Neural progenitor cell (in vitro differentiated cells): ENCODE results near the gene DEFB132. TPM values are rescaled to one million over a fixed set of nuclear protein-coding genes. Genes with fewer than 3 reads are reported as not detected.

Experiments used
- DNase-seq: peaks from one replicate; pipeline ENCODE4 v3.0.0-alpha.2; 2016; ENCODE audit warnings: low spot score
- H2AFZ ChIP-seq: fragments of 200-600 bp; sonication (generic); replicated peaks from 2 replicates; pipeline ENCODE4 v1.6.1; 2016; ENCODE audit warnings: antibody characterized with exemption
- H3F3A ChIP-seq: fragments of 200-600 bp; sonication (generic); 2 replicates; pipeline ENCODE4 v1.6.1; 2016; ENCODE audit warnings: antibody characterized with exemption, low read depth
- H3K27ac ChIP-seq: fragments of 200-600 bp; sonication (generic); 2 replicates; pipeline ENCODE4 v1.5.1; 2016; ENCODE audit warnings: mild to moderate bottlenecking
- H3K27me3 ChIP-seq: fragments of 200-600 bp; sonication (generic); 2 replicates; pipeline ENCODE4 v1.6.1; 2016; ENCODE audit warnings: mild to moderate bottlenecking, moderate library complexity
- H3K36me3 ChIP-seq: fragments of 200-600 bp; sonication (generic); 2 replicates; pipeline ENCODE4 v1.5.1; 2016
- H3K4me1 ChIP-seq: fragments of 200-600 bp; sonication (generic); 2 replicates; pipeline ENCODE4 v1.6.1; 2016; ENCODE audit warnings: mixed run types
- H3K4me2 ChIP-seq: fragments of 200-600 bp; sonication (generic); 2 replicates; pipeline ENCODE4 v1.6.1; 2016
- H3K4me3 ChIP-seq: fragments of 200-600 bp; sonication (generic); 2 replicates; pipeline ENCODE4 v1.5.1; 2016
- H3K79me2 ChIP-seq: fragments of 200-600 bp; sonication (generic); 2 replicates; pipeline ENCODE4 v1.6.1; 2016; ENCODE audit warnings: low read depth
- H3K9ac ChIP-seq: fragments of 200-600 bp; sonication (generic); 2 replicates; pipeline ENCODE4 v1.6.1; 2016
- H3K9me3 ChIP-seq: fragments of 200-600 bp; sonication (generic); 2 replicates; pipeline ENCODE4 v1.5.1; 2016; ENCODE audit warnings: low read depth
- H4K20me1 ChIP-seq: fragments of 200-600 bp; sonication (generic); 2 replicates; pipeline ENCODE4 v1.6.1; 2016; ENCODE audit warnings: low read depth
- H3K27ac Mint-ChIP-seq: 3 replicates; pipeline ENCODE4 v1.8.0; 2021; ENCODE audit warnings: mixed read lengths
- H3K27me3 Mint-ChIP-seq: 2 replicates; pipeline ENCODE4 v1.8.0; 2022; ENCODE audit warnings: low read depth, mild to moderate bottlenecking, inconsistent platforms, moderate library complexity, mixed read lengths; ENCODE audit not compliant: insufficient read depth
- H3K36me3 Mint-ChIP-seq: 3 replicates; pipeline ENCODE4 v1.8.0; 2021; ENCODE audit warnings: mixed read lengths
- H3K4me1 Mint-ChIP-seq: 3 replicates; pipeline ENCODE4 v1.8.0; 2021; ENCODE audit warnings: mixed read lengths
- H3K4me3 Mint-ChIP-seq: 3 replicates; pipeline ENCODE4 v1.8.0; 2021; ENCODE audit warnings: mild to moderate bottlenecking, moderate library complexity, mixed read lengths
- H3K9me3 Mint-ChIP-seq: 3 replicates; pipeline ENCODE4 v1.8.0; 2020; ENCODE audit warnings: mixed read lengths
- CTCF ChIP-seq: fragments of 200-600 bp; sonication (generic); IDR thresholded peaks from 2 replicates; pipeline ENCODE4 v1.5.1; 2017; ENCODE audit warnings: antibody characterized with exemption, mild to moderate bottlenecking
- EZH2 ChIP-seq: fragments of 200-600 bp; sonication (generic); IDR thresholded peaks from 2 replicates; pipeline ENCODE4 v1.6.1; 2017; ENCODE audit warnings: antibody characterized with exemption, mild to moderate bottlenecking, moderate library complexity
- EZH2phosphoT487 ChIP-seq: fragments of 200-600 bp; sonication (generic); IDR thresholded peaks from 2 replicates; pipeline ENCODE4 v1.6.1; 2017; ENCODE audit warnings: antibody characterized with exemption
- total RNA-seq: library from RNA; depleted of rRNA; stranded (reverse); fragments of >200 nt; gene quantifications from 2 replicates; pipeline ENCODE4 v1.2.3, GENCODE V29; 2015; ENCODE audit warnings: low replicate concordance

The DEFB132 gene
- total RNA-seq, result not detected in 2 replicates

- Histone ChIP-seq H4K20me1 (no peaks in the 10 kb centered on the region), H3K4me3 (no peak within 1 kb of the TSS), H3K4me1 (no peaks in the 10 kb centered on the region), H3F3A (no peaks in the 10 kb centered on the region), H2AFZ (no peak within 1 kb of the TSS), H3K9ac (no peak within 1 kb of the TSS), H3K27me3 (peaks cover 96% of the 10 kb centered on the region), H3K27ac (no peak within 1 kb of the TSS), H3K79me2 (no peaks in the 10 kb centered on the region), H3K9me3 (no peaks in the 10 kb centered on the region), H3K36me3 (no peaks in the 10 kb centered on the region), H3K4me2 (no peak within 1 kb of the TSS)
- Mint-ChIP-seq H3K27ac (no peak within 1 kb of the TSS), H3K4me1 (peaks cover 2% of the 10 kb centered on the region), H3K4me3 (no peak within 1 kb of the TSS), H3K36me3 (no peaks in the 10 kb centered on the region), H3K27me3 (peaks cover 5% of the 10 kb centered on the region), H3K9me3 (no peaks in the 10 kb centered on the region)
- TF ChIP-seq EZH2phosphoT487, result no peak
- TF ChIP-seq EZH2, result no peak
- TF ChIP-seq CTCF, result no peak
- no peak for DNase-seq
These were observed at the start of gene DEFB132 for GRCh38 chr20:257419-257818. DEFB132 (plus strand) TSS chr20:257724; CDS start chr20:257779, 55 bp downstream.

- Histone ChIP-seq H3K79me2 (no peaks in the 10 kb centered on the region), H3K36me3 (no peaks in the 10 kb centered on the region), H3K4me3 (no peak overlapping the region), H3K27ac (no peak overlapping the region), H3K4me2 (no peak overlapping the region), H4K20me1 (no peaks in the 10 kb centered on the region), H3K4me1 (peaks cover 15% of the 10 kb centered on the region), H3K9ac (no peak overlapping the region), H3K27me3 (peaks cover 99% of the 10 kb centered on the region), H3F3A (no peaks in the 10 kb centered on the region), H3K9me3 (no peaks in the 10 kb centered on the region), H2AFZ (no peak overlapping the region)
- DNase-seq, result peak; percentile 53
- Mint-ChIP-seq H3K27ac (no peak overlapping the region), H3K4me1 (no peaks in the 10 kb centered on the region), H3K4me3 (no peak overlapping the region), H3K36me3 (no peaks in the 10 kb centered on the region), H3K27me3 (peaks cover 5% of the 10 kb centered on the region), H3K9me3 (no peaks in the 10 kb centered on the region)
- no peak for TF ChIP-seq EZH2
- TF ChIP-seq EZH2phosphoT487, result no peak
- peak; percentile 65 for TF ChIP-seq CTCF
These were observed 48.5 kb upstream of the DEFB132 start for GRCh38 chr20:208942-209566.

GRCh38 chr20:210809-211502 is 46.6 kb upstream of the DEFB132 start:
- H3K9ac ChIP-seq, result no peak overlapping the region
- H3K4me2 ChIP-seq, result peak overlapping the region; percentile 46
- no peak overlapping the region for H3K27ac ChIP-seq
- Mint-ChIP-seq H3K4me3 (no peak overlapping the region), H3K27ac (no peak overlapping the region), H3K36me3 (no peaks in the 10 kb centered on the region), H3K27me3 (peaks cover 5% of the 10 kb centered on the region), H3K9me3 (no peaks in the 10 kb centered on the region), H3K4me1 (no peaks in the 10 kb centered on the region)
- no peak overlapping the region for H2AFZ ChIP-seq
- no peaks in the 10 kb centered on the region for H3K79me2 ChIP-seq
- H4K20me1 ChIP-seq, result no peaks in the 10 kb centered on the region
- H3K36me3 ChIP-seq, result no peaks in the 10 kb centered on the region
- H3K9me3 ChIP-seq, result no peaks in the 10 kb centered on the region
- H3F3A ChIP-seq, result no peaks in the 10 kb centered on the region
- TF ChIP-seq EZH2phosphoT487, result peak; percentile 52
- TF ChIP-seq EZH2, result no peak
- no peak overlapping the region for H3K4me3 ChIP-seq
- H3K4me1 ChIP-seq, result peaks cover 15% of the 10 kb centered on the region
- peak; percentile 56 for DNase-seq
- peaks cover 100% of the 10 kb centered on the region for H3K27me3 ChIP-seq

GRCh38 chr20:214383-214782 is 43.1 kb upstream of the DEFB132 start:
- Histone ChIP-seq H3K9ac (no peak overlapping the region), H4K20me1 (no peaks in the 10 kb centered on the region), H3F3A (no peaks in the 10 kb centered on the region), H2AFZ (no peak overlapping the region), H3K27me3 (peaks cover 100% of the 10 kb centered on the region), H3K4me1 (peaks cover 15% of the 10 kb centered on the region), H3K4me2 (no peak overlapping the region), H3K9me3 (no peaks in the 10 kb centered on the region), H3K79me2 (no peaks in the 10 kb centered on the region), H3K27ac (no peak overlapping the region), H3K36me3 (no peaks in the 10 kb centered on the region), H3K4me3 (no peak overlapping the region)
- Mint-ChIP-seq H3K9me3 (no peaks in the 10 kb centered on the region), H3K4me1 (no peaks in the 10 kb centered on the region), H3K4me3 (no peak overlapping the region), H3K27me3 (peaks cover 2% of the 10 kb centered on the region), H3K36me3 (no peaks in the 10 kb centered on the region), H3K27ac (no peak overlapping the region)
- TF ChIP-seq CTCF (no peak), EZH2phosphoT487 (no peak), EZH2 (no peak)
- DNase-seq, result no peak
